Measurements from ENCODE around the gene WDR54.
"Not testable (repeated sequence)": the region's sequence is repeated elsewhere in the genome, so short reads cannot be mapped to it uniquely, and the experiment has no call there.

WDR54 gene

DNA sequence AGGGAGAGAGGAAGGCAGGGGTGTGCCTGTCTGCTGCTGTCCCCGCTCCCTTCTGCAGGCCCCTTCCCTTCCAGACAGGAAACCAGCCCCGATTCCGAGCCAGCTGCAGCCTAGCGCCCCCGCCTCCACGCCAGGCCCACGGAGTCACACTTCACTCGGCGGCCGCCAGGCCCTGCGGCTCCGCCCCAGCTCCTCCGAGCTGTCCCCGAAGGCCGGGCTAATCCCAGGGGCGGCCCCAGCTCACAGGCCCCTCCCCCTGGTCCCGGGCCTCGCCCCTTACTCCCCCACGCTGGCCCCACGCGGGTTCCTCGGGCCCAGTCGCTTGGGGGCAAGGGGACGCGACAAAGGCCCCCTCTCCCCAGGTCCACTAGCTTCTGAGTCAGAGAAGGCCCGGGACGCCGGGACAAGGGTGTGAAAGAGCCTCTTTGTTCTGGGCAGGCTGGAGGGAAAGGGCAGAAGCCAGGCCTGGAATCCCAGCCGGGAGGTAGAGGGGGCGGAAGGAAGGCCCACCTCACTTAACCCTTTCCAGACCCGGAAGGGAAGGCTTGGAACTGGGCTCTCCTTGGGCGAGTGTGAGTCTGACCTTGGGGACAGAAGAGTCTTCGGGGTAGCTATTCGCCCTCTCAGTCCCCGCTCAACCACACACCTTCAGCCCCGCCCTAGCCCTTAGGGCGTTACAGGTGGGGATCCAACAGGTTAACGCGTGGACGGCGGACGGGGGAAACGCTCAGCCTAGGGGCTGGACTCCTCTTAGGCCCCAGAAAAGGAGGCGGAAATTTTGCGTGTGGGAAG lies 19.0 kb downstream of the WDR54 start:
- Histone ChIP-seq H3K4me3 (ENCODE audit: low read length) (peak overlapping the region; percentile 82), H3K27me3 (ENCODE audit: low read depth, low read length) (no peaks in the 10 kb centered on the region), H3K4me2 (ENCODE audit: low read length) (peak overlapping the region; percentile 94), H3K27ac (ENCODE audit: low read length) (peak overlapping the region; percentile 44), H3K9ac (ENCODE audit: low read length) (peak overlapping the region; percentile 72), H4K20me1 (ENCODE audit: insufficient read depth, low read length) (no peaks in the 10 kb centered on the region), H3K4me1 (ENCODE audit: low read length) (peaks cover 53% of the 10 kb centered on the region), H2AFZ (ENCODE audit: low read depth, low read length) (peak overlapping the region; percentile 92), H3K36me3 (replicated peaks; ENCODE audit: low read depth, low read length) (no peaks in the 10 kb centered on the region), H3K9me3 (ENCODE audit: insufficient read depth, low read length) (no peaks in the 10 kb centered on the region), H3K79me2 (ENCODE audit: low read length) (no peaks in the 10 kb centered on the region)
- TF ChIP-seq, protein P1, sequence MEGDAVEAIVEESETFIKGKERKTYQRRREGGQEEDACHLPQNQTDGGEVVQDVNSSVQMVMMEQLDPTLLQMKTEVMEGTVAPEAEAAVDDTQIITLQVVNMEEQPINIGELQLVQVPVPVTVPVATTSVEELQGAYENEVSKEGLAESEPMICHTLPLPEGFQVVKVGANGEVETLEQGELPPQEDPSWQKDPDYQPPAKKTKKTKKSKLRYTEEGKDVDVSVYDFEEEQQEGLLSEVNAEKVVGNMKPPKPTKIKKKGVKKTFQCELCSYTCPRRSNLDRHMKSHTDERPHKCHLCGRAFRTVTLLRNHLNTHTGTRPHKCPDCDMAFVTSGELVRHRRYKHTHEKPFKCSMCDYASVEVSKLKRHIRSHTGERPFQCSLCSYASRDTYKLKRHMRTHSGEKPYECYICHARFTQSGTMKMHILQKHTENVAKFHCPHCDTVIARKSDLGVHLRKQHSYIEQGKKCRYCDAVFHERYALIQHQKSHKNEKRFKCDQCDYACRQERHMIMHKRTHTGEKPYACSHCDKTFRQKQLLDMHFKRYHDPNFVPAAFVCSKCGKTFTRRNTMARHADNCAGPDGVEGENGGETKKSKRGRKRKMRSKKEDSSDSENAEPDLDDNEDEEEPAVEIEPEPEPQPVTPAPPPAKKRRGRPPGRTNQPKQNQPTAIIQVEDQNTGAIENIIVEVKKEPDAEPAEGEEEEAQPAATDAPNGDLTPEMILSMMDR (IDR thresholded peaks at IDR 0.05; ENCODE audit: low read depth, low read length) = peak; percentile 24; the same call in 1 of the 2 replicates
- no peak for TF ChIP-seq EZH2phosphoT487 (IDR thresholded peaks at IDR 0.05; ENCODE audit: low read depth)

DNA sequence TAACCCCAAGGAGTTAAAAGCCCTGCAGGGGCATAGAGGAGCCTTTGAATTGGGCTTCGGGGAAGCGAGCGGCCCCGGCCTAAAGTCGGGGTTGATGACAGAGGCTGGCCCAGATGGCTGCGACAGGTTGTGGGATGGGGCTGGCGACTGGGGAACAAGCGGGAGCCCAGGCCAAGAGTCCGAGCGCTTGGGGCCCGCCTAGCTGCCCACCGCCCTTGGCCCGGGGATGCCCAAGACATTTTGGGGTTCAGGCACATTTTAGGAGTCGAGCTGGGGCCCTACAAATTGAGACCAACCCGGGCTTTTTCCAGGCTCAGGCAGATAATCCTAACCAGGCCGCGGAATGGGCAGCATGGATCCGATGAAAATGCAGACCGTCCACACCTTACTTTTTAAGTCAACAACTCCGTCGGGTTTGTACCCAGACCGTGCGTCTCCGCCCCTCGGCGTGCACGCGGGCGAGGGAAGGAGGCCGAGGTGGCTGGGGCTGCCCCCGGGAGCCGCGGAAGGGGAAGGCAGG lies 19.7 kb downstream of the WDR54 start:
- Histone ChIP-seq H3K79me2 (ENCODE audit: low read length) (no peaks in the 10 kb centered on the region), H3K27me3 (ENCODE audit: low read depth, low read length) (no peaks in the 10 kb centered on the region), H3K36me3 (replicated peaks; ENCODE audit: low read depth, low read length) (no peaks in the 10 kb centered on the region), H3K4me1 (ENCODE audit: low read length) (peaks cover 53% of the 10 kb centered on the region), H3K4me2 (ENCODE audit: low read length) (peak overlapping the region; percentile 94), H3K9me3 (ENCODE audit: insufficient read depth, low read length) (no peaks in the 10 kb centered on the region), H2AFZ (ENCODE audit: low read depth, low read length) (no peak overlapping the region), H3K9ac (ENCODE audit: low read length) (no peak overlapping the region), H4K20me1 (ENCODE audit: insufficient read depth, low read length) (no peaks in the 10 kb centered on the region), H3K27ac (ENCODE audit: low read length) (no peak overlapping the region), H3K4me3 (ENCODE audit: low read length) (peak overlapping the region; percentile 82; the same call in 1 of the 2 replicates)
- TF ChIP-seq EZH2phosphoT487 (IDR thresholded peaks at IDR 0.05; ENCODE audit: low read depth) = no peak
- TF ChIP-seq, protein P1 (IDR thresholded peaks at IDR 0.05; ENCODE audit: low read depth, low read length) = no peak

DNA sequence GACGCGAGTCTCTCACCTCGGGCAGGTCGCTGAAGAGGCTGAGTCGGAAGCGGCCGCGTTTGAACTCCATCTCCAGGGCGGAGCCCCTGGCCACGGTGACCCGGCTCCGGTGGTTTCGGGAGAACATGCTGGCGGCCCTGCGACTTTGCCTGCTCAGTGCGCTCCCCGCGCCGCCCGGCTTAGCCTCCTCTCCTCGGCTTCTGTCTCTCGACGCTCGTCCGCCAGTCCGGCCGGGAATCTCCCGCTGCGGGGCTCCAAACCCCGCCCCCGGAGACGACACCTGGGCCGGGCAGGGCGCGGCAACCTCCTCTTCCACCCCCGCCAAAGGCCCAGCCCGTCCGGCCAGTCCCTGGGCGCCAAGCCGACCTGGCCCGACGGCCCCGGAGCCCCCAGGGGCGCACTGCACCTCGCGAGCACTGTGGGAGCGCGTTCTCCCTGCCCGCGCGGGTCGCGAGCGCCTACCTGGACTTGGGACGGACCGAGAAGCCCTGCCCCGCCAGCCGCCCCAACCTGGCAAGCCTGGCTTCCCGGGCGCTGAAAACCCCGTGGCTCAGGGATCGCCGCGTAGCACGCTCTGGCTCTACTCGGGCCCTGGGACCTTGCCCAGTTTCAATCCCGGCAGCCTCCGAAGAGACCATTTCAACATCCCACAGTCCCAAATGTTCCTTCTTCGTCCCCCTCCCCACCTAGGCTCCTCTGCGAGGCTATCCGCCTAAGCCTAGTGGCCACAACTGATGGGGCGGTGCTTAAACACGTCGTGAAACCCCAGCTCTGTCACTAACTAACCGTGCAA lies 20.4 kb downstream of the WDR54 start, which contains the start of gene RTKN:
Gene RTKN, minus strand, starts transcription at position 248 of the 793 bp plus-strand sequence. Its CDS starts 121 bp downstream, at position 127.
- Histone ChIP-seq H4K20me1 (ENCODE audit: insufficient read depth, low read length) (no peaks in the 10 kb centered on the region), H3K27me3 (ENCODE audit: low read depth, low read length) (no peaks in the 10 kb centered on the region), H3K79me2 (ENCODE audit: low read length) (no peaks in the 10 kb centered on the region), H3K9me3 (ENCODE audit: insufficient read depth, low read length) (no peaks in the 10 kb centered on the region), H3K36me3 (replicated peaks; ENCODE audit: low read depth, low read length) (no peaks in the 10 kb centered on the region), H3K27ac (ENCODE audit: low read length) (peak within 1 kb of the TSS; percentile 44), H3K4me3 (ENCODE audit: low read length) (peak within 1 kb of the TSS; percentile 82), H2AFZ (ENCODE audit: low read depth, low read length) (peak within 1 kb of the TSS; percentile 92), H3K9ac (ENCODE audit: low read length) (peak within 1 kb of the TSS; percentile 72; the same call in 1 of the 2 replicates), H3K4me1 (ENCODE audit: low read length) (peaks cover 47% of the 10 kb centered on the region), H3K4me2 (ENCODE audit: low read length) (peak within 1 kb of the TSS; percentile 94)
- TF ChIP-seq EZH2phosphoT487 (IDR thresholded peaks at IDR 0.05; ENCODE audit: low read depth) = no peak
- TF ChIP-seq, protein P1 (IDR thresholded peaks at IDR 0.05; ENCODE audit: low read depth, low read length) = no peak

DNA sequence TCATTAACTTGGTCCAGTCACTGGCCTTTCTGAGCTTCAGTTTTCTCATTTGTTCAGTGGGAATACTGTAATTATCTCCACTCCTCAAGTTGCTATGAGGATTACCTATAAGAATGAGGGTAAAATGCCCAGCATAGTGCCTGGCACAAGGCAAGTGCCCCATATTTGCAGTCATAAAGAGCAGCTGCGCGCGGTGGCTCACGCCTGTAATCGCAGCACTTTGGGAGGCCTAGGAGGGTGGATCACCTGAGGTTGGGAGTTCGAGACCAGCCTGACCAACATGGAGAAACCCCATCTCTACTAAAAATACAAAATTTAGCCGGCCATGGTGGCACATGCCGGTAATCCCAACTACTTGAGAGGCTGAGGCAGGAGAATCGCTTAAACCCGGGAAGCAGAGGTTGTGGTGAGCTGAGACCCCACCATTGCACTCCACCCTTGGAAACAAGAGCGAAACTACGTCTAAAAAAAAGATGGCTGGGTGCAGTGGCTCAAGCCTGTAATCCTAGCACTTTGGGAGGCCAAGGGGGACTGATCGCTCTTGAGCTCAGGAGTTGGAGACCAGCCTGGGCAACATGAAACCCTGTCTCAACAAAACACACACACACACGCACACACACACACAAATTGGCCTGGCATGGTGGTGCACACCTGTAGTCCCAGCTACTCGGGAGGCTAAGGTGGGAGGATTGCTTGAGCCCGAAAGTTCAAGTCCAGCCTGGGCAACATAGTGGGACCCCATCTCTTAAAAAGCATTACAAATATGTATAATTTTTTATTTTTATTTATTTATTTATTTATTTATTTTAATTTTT lies 21.2 kb downstream of the WDR54 start:
- H3K9ac ChIP-seq (ENCODE audit: low read length); H3K9me3 ChIP-seq (ENCODE audit: insufficient read depth, low read length); H3K4me2 ChIP-seq (ENCODE audit: low read length); H4K20me1 ChIP-seq (ENCODE audit: insufficient read depth, low read length); H3K36me3 ChIP-seq (replicated peaks; ENCODE audit: low read depth, low read length); H3K27me3 ChIP-seq (ENCODE audit: low read depth, low read length); H3K4me3 ChIP-seq (ENCODE audit: low read length); H3K79me2 ChIP-seq (ENCODE audit: low read length); H3K27ac ChIP-seq (ENCODE audit: low read length); H2AFZ ChIP-seq (ENCODE audit: low read depth, low read length): not testable (repeated sequence)
- peaks cover 39% of the 10 kb centered on the region for H3K4me1 ChIP-seq (ENCODE audit: low read length)
